AG04449 (cell line): ENCODE data around the gene MED8.
"Not testable (repeated sequence)": the region's sequence is repeated elsewhere in the genome, so short reads cannot be mapped to it uniquely, and the experiment has no call there.

Experiments used
- CTCF ChIA-PET: fragments of 350-600 bp; formaldehyde crosslinking; extraction: SDS; loops from one replicate; lab custom pipeline; 2021; ENCODE audit warnings: antibody characterized with exemption; lab: Yijun Ruan, JAX
- POLR2A ChIA-PET: fragments of 400-600, 350-600 bp; formaldehyde crosslinking; extraction: SDS; loops from one replicate; lab custom pipeline; 2020; ENCODE audit warnings: antibody characterized with exemption, inconsistent platforms; lab: Yijun Ruan, JAX
- DNase-seq: peaks from one replicate; pipeline ENCODE4 v3.0.0-alpha.2; 2010; ENCODE audit warnings: low read depth, low spot score
- H3K4me3 ChIP-seq: 2 replicates; pipeline ENCODE4 v1.5.1; 2011; ENCODE audit warnings: low read depth, mild to moderate bottlenecking, control low read depth, low read length
- TF ChIP-seq, protein P1 (sequence below): IDR thresholded peaks from one replicate; pipeline ENCODE4 v1.5.1; 2011; ENCODE audit warnings: mild to moderate bottlenecking, moderate library complexity, low read length, control low read depth, inconsistent platforms; ENCODE audit not compliant: insufficient read depth; ENCODE audit errors: missing control alignments

MED8 gene

GRCh38 chr1:43419627-43420425 is 30.2 kb upstream of the MED8 start:
- TF ChIP-seq, protein P1, sequence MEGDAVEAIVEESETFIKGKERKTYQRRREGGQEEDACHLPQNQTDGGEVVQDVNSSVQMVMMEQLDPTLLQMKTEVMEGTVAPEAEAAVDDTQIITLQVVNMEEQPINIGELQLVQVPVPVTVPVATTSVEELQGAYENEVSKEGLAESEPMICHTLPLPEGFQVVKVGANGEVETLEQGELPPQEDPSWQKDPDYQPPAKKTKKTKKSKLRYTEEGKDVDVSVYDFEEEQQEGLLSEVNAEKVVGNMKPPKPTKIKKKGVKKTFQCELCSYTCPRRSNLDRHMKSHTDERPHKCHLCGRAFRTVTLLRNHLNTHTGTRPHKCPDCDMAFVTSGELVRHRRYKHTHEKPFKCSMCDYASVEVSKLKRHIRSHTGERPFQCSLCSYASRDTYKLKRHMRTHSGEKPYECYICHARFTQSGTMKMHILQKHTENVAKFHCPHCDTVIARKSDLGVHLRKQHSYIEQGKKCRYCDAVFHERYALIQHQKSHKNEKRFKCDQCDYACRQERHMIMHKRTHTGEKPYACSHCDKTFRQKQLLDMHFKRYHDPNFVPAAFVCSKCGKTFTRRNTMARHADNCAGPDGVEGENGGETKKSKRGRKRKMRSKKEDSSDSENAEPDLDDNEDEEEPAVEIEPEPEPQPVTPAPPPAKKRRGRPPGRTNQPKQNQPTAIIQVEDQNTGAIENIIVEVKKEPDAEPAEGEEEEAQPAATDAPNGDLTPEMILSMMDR = no peak
- POLR2A ChIA-PET = interaction anchor here (0.6 kb wide), 1 partner anchor 81 kb away, joined by 3 read pairs; no protein-coding TSS in a partner anchor
- CTCF ChIA-PET = interaction anchor here (1.4 kb wide), 1 partner anchor 187 kb away, joined by 3 read pairs; no protein-coding TSS in a partner anchor
- H3K4me3 ChIP-seq = no peak overlapping the region
- no peak for DNase-seq

DNA sequence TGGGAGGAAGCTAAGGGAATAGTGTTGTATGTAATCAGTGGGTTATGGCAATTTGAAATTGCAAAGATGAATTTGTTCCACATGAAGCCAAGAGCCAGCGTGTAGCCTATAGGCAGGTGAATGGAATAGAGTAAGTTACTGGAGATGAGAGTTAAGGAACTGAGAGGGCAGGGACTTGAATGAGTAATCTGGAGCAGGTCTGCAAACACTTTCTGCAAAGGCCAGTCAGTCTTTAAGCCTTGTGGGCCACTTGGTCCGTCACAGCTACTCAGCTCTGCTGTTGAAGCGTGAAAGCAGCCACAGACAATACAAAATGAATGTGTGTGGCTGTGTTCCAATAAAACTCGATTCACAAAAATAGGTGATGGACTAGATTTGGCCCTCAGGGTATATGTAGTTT is 29.3 kb upstream of the MED8 start:
- TF ChIP-seq, protein P1 = no peak
- DNase-seq = no peak
- H3K4me3 ChIP-seq = no peak overlapping the region
- ChIA-PET CTCF (interaction anchor here (1.0 to 1.6 kb wide), 3 partner anchors 187 to 192 kb away, joined by 3 to 9 read pairs (median 3); no protein-coding TSS in a partner anchor), POLR2A (no interaction called here)

- no peak for DNase-seq
- no peak overlapping the region for H3K4me3 ChIP-seq
- ChIA-PET POLR2A (no interaction called here), CTCF (interaction anchor here (1.3 to 7.7 kb wide), 10 partner anchors 9 to 501 kb away, joined by 3 to 184 read pairs (median 13); partner anchors contain the start of genes MED8 and SZT2)
- TF ChIP-seq, protein P1 = no peak
These were observed 26.3 kb upstream of the MED8 start for GRCh38 chr1:43415901-43416300.

- TF ChIP-seq, protein P1 = peak; percentile 30
- POLR2A ChIA-PET = interaction anchor here (0.8 to 1.2 kb wide), 2 partner anchors 25 to 175 kb away, joined by 3 to 4 read pairs; partner anchors contain the start of genes MED8 and SZT2
- CTCF ChIA-PET = interaction anchor here (0.6 to 7.7 kb wide), 21 partner anchors 10 to 500 kb away, joined by 3 to 184 read pairs (median 4); partner anchors contain the start of genes MED8 and SZT2
- no peak for DNase-seq
- no peak overlapping the region for H3K4me3 ChIP-seq
These were observed 25.1 kb upstream of the MED8 start for GRCh38 chr1:43414634-43415223.

- H3K4me3 ChIP-seq, DNase-seq: not testable (repeated sequence)
- POLR2A ChIA-PET = interaction anchor here (1.1 kb wide), 1 partner anchor 186 kb away, joined by 3 read pairs; no protein-coding TSS in a partner anchor
- CTCF ChIA-PET = interaction anchor here (1.2 to 7.7 kb wide), 8 partner anchors 9 to 190 kb away, joined by 3 to 184 read pairs (median 16); partner anchors contain the start of genes MED8 and SZT2
These were observed 23.8 kb upstream of the MED8 start for GRCh38 chr1:43413426-43413825.

DNA sequence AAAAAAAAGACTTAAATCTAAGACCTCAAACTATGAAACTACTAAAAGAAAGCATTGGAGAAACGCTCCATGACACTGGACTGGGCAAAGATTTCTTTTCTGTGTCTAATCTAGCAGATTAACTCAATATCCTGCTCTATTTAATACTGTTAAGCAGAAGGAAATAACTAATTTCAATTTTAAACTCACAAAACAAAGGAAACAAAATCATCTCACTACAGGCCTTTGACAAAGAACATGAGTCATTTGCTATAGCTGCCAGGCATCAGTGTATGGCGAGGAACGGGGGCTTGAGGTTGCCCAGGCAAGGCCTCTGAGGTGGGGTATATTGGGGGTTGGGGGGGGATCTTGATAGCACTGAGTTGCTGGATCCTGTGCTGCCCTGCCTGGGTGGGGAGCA is 21.0 kb upstream of the MED8 start:
- no peak for DNase-seq
- H3K4me3 ChIP-seq = no peak overlapping the region
- ChIA-PET POLR2A (no interaction called here), CTCF (interaction anchor here (1.4 to 7.7 kb wide), 3 partner anchors 20 to 181 kb away, joined by 4 to 184 read pairs (median 4); no protein-coding TSS in a partner anchor)
- TF ChIP-seq, protein P1 = no peak
